GM21423 (cell line): ENCODE results near the gene LILRB3.
"Not testable (repeated sequence)": the region's sequence is repeated elsewhere in the genome, so short reads cannot be mapped to it uniquely, and the experiment has no call there.

Source experiments
- ATAC-seq: cut with Tn5 transposase; IDR thresholded peaks from one replicate; pipeline ENCODE4 v1.9.1; 2021; ENCODE audit warnings: mild to moderate bottlenecking, moderate library complexity; ENCODE audit not compliant: unreplicated experiment

LILRB3 gene

DNA sequence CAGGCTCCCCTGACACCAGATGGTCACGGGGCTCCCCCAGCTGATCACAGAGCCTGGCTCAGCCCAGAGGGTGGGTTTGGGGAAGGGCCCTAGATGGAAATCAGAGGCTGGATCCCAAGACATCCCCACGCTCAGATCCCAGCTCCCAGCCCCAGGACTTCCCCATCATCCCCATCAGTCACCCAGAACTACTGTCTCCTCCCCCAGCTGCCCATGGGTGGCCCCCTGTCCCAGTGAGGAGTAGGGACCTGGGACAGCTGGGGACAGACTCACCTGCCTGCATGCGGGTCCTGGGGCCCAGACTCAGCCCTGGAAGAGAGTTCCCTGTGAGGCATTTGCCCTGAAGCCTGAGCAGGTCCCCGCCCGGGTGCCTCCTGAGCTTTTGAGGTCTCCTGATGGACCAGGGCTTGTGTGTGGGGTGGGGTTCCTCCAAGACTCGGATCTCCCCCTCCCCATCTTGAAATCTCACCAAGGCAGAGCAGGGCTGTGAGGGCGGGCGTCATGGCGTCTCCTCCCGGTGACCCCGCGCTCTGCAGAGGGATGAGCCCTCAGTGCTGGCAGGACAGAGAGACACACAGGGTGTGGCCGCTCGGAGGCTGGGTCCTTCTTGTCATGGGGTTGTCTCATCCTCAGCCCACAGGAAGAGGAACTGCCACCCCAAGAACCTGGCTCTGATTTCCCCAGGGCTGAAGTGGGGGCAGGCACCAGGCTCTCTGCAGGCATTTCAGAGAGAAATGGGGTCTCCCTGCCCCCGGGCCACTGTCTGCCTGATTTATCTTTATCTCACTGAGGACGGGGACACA lies at the start of gene LILRB3:
Gene LILRB3 (minus strand): TSS at position 534 of the 803 bp plus-strand sequence. CDS start 31 bp downstream, at position 503.
- ATAC-seq: not testable (repeated sequence)

DNA sequence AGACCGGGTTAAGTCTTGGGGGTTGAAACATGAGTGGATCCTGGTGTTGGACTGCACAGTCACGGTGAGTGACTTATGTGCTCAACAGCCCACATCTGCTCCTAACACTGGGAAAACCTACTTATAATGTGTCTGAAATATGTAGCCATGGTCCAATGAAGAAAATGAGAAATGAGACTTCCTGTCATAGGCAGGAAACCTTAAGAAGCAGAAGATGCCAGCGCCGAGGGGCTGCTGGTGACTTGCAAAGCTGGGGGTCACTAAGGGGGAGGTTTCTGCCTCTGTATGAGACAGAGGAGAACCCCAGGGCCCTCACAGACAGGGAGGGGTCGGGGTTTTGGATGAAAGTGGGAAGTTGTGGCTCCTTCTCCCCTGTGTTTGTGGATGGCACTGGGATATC lies 49.4 kb upstream of the LILRB3 start:
- not testable (repeated sequence) for ATAC-seq

DNA sequence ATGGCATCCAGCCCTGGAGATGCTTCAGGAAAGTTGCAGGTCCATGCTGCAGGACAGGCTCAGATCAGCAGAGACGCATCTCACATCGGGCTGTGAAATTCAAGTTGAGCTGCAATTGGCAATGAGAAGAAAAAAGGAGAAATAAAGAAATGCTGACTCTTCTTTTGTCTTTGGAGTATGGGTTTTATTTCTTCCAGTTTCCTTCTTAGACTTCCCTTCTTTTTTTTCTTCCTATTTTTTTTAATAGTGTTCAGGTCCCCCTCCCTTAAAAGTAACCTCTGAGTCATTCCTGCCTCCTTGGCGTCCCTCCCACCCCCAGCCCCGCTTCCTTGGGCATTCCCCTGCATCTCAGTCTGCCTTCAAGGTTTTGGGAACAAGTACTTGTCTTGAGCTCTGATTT lies 48.8 kb upstream of the LILRB3 start:
- ATAC-seq: not testable (repeated sequence)

DNA sequence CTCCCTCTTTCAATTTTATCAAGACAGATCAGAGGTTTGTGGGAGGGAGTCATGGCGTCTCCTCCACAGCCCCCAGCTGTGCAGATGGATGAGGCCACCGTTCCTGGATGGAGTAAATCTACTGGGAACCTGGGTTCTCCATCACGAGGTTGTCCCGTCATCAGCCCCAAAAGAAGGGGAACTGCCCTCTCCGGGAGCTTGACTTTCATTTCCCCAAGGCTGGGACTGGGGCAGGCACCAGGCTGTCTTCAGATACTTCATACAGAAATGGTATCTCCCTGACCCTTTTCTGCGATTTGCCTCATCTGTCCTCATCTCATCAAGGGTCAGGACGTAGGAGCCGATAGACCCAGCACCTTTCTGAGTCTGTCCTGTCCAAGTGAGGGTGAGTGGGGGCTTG lies 48.3 kb upstream of the LILRB3 start:
- ATAC-seq: no peak

DNA sequence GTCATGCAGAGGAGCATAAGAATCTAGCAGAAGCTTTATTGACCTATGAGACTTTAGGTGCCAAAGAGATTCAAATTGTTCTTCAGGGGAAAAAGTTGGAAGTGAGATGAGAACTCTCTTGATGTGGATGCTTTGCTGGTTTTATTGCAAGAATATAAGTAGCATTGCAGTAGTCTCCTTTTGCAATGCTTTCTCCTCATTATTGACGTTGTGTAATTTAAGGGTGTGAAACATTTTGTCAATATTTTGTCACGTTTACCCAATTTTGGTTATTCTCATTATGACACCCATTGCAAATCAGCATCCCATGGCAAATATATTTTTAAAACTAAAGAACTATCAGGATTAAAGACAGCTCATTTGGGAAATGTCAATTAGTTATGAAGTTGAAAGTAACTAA lies 46.1 kb upstream of the LILRB3 start:
- no peak for ATAC-seq

DNA sequence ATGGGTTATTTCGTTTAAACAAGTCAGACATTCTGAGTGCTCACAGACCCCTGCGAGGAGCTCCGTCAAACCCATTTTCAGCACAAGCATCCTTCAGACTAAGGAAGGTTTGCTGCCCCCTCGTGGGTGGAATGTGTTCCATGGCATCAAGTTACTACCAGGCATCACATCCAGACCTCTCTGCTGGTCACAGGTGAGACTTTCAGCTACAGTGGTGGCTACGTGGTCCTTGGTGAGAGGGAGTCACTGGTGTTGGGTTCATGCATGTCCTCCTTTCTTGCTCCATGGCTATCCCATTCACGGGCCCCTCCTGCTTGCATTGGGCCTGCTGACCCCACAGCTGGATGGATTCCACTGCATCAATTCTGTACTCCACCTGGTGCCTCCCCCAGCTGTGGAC lies 43.3 kb upstream of the LILRB3 start:
- ATAC-seq: no peak

DNA sequence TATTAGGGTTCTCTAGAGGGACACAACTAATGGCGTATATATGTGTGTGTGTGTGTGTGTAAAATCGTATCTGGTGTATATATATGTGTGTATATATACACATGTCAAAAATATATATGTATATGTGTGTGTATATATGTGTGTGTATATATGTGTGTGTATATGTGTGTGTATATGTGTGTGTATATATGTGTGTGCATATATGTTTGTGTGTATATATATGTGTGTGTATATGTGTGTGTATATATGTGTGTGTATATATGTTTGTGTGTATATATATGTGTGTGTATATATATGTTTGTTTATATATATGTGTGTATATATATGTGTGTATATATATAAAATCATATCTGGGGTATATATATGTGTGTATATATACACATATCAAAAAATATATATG lies 39.7 kb upstream of the LILRB3 start:
- ATAC-seq: no peak

DNA sequence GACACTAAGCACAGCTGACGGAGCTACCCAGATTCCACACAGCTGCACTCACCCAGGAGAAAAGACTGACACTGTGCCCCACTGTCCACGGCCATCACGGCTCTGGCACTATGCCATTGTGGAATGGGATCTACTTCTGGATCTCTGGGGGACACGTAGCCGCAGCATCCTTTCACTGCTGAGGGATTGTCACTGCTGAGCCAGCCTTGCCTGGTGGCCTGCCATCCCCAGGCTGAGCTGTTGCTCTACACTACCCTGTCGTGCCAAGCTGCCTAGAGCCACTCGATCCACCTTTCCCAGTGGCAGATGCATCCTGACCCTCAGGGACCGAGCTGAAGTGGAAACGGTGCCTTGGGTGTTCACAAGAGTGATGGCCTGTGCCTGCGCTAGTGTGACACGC lies 39.3 kb upstream of the LILRB3 start:
- no peak for ATAC-seq

DNA sequence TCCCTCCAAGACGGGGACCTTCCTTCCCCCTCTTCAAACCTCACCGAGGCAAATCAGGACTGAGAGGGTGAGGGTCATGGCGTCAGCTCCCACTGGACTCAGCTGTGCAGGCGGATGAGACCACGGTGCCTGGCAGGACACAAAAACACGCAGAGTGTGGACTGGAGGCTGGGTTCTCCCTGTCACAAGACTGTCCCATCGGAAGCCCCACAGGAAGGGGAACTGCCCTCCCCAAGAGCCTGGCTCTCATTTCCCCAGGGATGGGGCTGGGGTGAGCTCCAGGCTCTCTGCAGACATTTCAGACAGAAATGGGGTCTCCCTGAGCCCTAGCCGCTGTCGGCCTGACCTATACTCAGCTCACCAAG lies 34.3 kb upstream of the LILRB3 start, which contains the start of gene LILRB5:
Gene LILRB5 (minus strand): TSS at position 158 of the 365 bp plus-strand sequence. CDS start 80 bp downstream, at position 78.
- no peak for ATAC-seq

DNA sequence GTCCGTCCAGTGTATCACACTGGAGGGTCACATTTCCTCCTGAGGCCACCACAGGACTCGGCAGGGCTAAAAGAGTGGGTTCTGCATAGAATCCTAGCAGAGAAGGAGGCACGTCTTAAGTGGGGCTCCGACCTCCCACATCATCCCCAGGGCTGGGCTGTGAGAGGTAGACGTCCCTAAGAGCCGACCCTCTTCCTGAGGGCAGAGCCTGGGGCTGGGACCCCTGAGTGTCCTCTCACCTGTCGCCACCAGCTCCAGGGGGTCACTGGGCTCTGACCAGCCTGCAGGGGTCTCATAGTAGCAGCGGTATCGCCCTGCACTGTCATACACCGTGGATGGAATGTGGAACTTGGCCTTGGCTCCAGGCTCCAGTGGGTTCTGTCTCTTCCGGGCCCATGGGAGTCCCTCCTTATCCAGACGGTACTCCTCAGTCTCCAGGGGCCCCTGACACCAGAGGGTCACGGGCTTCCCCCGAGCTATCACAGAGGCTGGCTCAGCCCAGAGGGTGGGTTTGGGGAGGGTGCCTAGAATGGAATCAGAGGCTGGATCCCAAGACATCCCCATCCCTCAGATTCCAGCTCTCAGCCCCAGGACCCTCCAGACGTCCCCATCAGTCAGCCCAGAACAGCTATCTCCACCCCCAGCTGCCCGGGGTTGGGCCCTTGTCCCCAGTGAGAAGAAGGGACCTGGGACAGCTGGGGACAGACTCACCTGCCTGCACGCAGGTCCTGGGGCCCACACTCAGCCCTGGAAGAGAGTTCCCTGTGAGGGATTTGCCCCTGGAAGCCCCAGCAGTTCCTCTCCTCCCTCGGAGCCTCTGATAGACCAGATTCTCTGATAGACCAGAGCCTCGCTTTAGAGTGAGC lies 33.7 kb upstream of the LILRB3 start:
- no peak for ATAC-seq

DNA sequence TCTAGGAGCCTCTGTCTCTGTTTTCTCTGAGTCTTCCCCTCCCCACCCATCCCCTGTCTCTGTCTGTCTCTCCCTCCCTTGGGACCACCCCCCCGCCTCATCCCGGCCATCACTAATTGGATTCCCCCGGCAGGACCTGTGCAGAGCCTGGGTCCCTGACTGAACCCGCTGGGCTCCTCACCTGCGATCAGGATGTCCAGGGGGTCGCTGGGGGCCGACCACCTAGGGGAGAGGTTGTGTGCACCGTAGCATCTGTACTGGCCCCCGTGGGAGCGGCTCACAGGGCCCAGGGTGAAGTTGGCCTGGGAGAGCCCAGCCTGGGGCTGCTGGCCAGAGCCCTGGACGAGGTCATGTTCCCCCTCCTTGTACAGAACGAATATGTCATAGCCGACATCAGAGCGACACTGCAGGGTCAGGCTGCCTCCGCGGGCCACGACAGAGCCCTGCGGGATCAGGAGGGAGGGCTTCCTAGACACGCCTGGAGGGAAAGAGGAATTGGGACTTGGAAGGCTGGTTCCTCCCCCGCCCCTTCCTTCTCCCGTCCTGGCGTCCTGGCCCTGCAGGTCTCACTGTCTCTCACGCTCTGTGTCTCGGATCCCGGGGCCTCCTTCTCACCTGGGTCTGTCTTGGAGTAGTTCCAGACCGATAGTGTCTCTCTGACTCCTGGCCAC lies 32.4 kb upstream of the LILRB3 start:
- ATAC-seq: no peak

DNA sequence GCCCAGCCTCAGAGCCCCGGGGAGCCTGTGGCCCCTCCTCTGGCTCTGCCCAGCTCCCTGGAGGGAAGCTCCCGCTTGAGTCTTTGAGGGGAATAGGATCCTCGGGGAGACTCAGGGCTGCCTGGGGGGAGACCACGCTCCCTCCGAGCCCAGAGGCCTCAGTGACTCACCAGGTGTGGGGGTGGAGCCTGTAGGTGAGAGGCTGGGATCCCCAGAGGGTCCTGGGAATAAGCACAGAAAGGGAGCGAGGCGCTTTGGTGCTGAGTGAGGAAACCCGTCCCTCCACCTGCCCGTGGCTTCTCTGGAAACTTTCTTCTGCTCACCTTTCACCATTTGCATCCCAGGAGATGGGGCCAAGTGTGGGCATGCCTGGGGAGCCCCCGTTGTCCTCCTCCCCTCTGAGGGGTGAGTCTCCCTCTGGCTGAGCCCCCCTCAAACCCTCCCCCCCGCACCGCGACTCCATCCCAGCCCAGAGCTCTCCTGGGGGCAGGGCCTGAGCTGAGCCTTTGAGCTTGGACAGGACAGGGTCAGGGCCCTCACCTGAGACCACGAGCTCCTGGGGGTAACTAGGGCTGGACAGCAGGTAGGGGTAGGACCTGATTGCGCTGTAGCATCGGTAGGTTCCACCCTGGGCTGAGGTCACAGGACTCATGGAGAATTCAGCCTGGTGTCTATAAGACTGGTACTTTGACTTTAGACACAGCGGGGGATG lies 31.5 kb upstream of the LILRB3 start:
- no peak for ATAC-seq

DNA sequence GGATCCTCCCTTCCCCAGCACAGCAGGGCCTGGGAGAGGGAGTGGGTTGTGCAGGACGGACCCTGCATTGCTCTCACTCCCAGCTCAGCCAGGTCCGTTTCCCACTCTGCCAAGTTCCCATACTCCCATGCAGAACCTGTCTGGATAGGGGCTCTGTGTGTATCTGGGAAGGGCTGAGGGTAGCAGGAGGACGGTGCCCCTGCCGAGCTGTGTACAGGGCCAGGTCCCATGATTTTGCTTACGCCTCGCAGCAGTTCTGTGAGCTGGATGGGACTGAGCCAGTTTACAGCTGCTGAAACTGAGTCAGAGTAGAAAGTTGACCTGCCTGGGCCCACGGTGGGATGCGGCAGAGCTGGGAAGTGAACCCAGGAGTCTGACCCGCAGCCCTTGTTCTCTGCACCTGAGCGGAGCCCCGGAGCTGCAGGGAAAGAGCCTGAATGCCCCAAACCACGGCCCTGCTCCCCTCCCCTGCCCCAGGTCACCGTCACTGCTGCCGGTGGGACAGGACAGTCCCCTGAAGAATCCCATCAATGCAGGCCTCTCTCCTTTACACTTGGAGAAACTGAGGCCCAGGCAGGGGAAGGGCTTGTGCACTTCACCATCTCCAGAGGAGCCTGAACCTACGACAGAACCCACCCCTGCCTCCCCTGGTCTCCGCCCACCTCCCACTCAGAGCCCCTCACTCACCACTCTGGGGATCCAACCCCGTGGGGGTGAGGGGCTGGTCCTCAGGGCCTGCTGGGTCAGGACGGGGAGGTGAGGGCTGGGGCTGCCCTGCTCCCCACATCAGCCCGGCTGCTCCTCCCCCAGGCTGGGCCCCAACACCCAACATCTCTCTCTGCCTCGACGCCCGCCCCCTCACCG lies 30.8 kb upstream of the LILRB3 start:
- ATAC-seq: no peak

DNA sequence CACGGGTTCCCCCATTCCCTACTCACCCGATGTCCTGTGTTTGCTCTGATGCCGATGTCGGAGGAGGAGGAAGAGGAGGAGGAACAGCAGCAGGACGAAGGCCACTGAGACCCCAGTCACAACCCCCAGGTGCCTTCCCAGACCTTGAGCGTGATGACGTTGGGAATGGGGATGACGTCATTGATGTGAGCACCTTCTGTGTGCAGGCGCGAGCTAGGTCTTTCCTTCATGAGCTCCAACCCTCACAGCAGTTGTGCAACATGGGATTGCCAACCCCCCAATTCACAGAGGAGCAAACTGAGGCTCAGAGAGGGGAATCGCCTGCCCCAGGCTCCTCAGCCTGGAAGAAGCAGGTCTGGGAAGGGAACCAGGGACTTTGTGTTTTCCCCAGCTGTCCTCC lies 30.0 kb upstream of the LILRB3 start:
- no peak for ATAC-seq

DNA sequence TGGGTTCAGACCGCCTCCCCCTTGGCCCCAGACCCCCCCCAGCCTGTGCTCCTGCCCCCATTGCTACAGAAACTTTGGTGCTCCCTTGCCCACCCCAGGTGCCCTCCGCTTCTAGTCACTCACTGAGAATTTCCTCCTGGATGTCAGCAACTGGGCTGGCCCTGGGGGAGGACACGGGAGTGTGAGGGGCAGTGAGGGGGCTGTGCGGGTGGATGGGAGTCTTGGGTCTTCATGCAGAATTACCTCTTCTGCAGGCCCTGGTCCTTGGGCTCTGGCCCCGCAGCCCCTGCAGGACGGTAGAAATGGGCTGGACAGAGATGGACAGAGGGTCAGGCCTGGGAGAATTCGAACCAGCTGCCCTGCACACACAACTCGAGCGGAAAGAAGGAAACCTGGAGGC lies 29.4 kb upstream of the LILRB3 start:
- no peak for ATAC-seq

DNA sequence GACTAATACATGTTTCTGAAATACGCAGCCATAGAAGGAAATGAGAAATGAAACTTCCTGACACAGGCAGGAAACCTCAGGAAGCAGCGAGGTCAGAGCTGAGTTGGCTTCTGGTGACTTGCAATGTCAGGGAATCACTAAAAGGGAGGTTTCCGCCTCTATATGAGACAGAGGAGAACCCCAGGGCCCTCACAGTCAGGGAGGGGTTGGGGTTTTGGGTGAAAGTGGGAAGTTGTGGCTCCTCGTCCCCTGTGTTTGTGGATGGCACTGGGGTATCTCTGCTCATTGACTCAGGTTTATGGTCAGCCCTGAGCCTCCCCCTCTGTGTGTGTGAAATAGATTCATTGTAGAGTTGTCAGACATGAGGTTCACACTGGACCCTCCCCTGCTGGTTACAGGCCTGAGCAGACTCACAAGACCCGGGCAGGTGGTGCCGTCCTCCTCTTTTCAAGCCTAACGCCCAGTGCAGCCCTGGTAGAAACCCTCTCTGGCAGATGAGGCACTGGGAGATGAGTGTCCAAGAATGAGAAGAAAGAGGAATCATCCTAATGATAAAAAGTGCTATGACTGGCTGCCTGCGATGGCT lies 25.3 kb upstream of the LILRB3 start:
- ATAC-seq: no peak

DNA sequence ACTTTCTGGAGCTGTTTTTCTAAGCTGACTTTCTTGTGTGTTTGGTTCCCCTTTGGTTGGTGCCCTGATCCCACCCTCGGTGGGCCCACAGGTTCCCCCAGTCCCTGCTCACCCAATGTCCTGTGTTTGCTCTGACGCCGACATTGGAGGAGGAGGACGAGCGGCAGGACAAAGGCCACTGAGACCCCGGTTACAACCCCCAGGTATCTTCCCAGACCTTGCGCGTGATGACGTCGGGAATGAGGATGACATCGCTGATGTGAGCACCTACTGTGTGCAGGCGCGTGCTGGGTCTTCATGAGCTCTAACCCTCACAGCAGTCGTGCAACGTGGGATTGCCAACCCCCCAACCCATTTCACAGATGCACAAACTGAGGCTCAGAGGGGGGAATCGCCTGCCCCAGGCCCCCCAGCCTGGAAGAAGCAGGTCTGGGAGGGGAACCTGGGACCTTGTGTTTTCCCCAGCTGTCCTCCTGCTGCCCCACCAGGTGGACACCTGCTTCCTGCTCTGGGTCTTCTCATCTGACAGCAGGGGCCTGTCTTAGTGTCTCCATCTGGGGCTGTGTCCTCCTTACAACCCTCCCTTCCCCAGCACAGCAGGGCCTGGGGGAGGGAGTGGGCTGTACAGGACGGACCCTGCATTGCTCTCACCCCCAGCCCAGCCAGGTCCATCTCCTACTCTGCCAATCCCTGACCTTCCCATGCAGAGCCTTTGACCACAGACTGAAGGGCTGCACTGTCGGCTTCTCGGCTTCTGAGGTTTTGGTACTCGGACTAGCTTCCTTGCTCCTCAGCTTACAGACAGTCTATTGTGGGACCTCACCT lies 24.5 kb upstream of the LILRB3 start:
- ATAC-seq: no peak

DNA sequence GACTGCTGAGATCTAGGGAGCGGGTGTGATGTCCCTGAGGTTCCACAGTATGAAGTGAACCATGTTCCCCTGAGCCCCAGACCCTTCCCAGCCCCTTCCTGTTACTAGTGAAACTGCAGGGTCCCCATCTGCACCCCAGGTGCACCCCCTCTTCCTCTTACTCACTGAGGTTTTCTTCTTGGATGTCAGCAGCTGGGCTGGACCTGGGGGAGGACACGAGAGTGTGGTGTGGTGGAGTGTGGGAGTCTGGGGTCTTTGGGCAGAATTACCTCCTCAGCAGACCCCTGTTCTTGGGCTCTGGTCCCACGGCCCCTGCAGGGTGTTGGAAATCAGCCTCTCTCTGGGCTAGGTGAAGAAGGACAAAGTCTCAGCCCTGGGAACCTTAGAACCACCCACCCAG lies 23.1 kb upstream of the LILRB3 start:
- no peak for ATAC-seq

DNA sequence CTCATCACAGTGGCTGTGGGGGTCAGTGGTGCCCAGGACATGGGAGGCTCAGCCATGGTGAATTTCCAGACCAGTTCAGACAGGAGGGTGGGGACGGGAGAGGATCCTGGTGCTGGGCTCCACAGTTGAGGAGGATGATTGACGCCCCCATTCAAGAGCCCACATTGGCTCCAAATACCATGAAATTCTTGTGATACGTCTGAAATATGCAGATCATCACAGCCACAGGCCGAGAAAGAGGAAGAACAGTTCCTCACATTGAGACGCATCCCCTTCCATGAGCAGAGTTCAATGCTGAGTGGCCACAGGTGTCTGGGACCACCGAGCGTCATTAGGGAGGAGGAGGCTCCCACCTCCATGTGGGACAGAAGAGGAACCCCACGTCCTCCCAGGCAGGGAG lies 21.0 kb upstream of the LILRB3 start:
- ATAC-seq: not testable (repeated sequence)
